Upper lobe of left lung (tissue), 6 donors: ENCODE measurements around the gene RALA. TPM values are rescaled to one million over a fixed set of nuclear protein-coding genes. Genes with fewer than 3 reads are reported as not detected.
"Not testable (repeated sequence)": the region's sequence is repeated elsewhere in the genome, so short reads cannot be mapped to it uniquely, and the experiment has no call there.

ENCODE experiments used
- ATAC-seq, 2 donors: fragments of 200-7000 bp; cut with Tn5 transposase; one replicate each; pipeline ENCODE4 v1.9.1; 2022; ENCODE audit warnings: mild to moderate bottlenecking in 2 of 2, moderate library complexity in 2 of 2; ENCODE audit not compliant: low FRiP score in 2 of 2
- DNase-seq, 2 donors: peaks; one replicate each; pipeline ENCODE4 v3.0.0-alpha.2; 2019 to 2020
- H3K27ac ChIP-seq, 4 donors: fragments of 200-600 bp; sonication (generic); one replicate each; pipeline ENCODE4 v1.5.1; 2016 to 2019
- H3K27me3 ChIP-seq, 4 donors: fragments of 200-600 bp; sonication (generic); one replicate each; pipeline ENCODE4 v1.5.1; 2017 to 2019
- H3K36me3 ChIP-seq, 4 donors: fragments of 200-600 bp; sonication (generic); one replicate each; pipeline ENCODE4 v1.5.1; 2016 to 2019
- H3K4me1 ChIP-seq, 4 donors: fragments of 200-600 bp; sonication (generic); one replicate each; pipeline ENCODE4 v1.5.1; 2018 to 2019
- H3K4me3 ChIP-seq, 4 donors: fragments of 200-600 bp; sonication (generic); one replicate each; pipeline ENCODE4 v1.5.1; 2017 to 2019; ENCODE audit warnings: mild to moderate bottlenecking in 2 of 4, moderate library complexity in 1 of 4
- H3K9me3 ChIP-seq, 4 donors: fragments of 200-600 bp; sonication (generic); one replicate each; pipeline ENCODE4 v1.5.1; 2018 to 2019
- CTCF ChIP-seq, 6 experiments: fragments of 450-650 bp in 4 of 6; fragments of 200-600 bp in 2 of 6; sonication (generic) in 2 of 6; IDR thresholded peaks; one replicate each; pipeline ENCODE4 v1.5.1; 2016 to 2019; ENCODE audit warnings: antibody characterized with exemption in 6 of 6
- EP300 ChIP-seq, 4 donors: sonication (generic); formaldehyde crosslinking; IDR thresholded peaks; one replicate each; pipeline ENCODE4 v1.5.1; 2017; ENCODE audit warnings: antibody characterized with exemption in 4 of 4, control low read depth in 2 of 4
- POLR2A ChIP-seq, 4 donors: fragments of 450-650 bp; IDR thresholded peaks; one replicate each; pipeline ENCODE4 v1.5.1; 2016 to 2017; ENCODE audit warnings: antibody characterized with exemption in 4 of 4, mild to moderate bottlenecking in 2 of 4
- POLR2AphosphoS5 ChIP-seq, 2 donors: sonication (generic); formaldehyde crosslinking; IDR thresholded peaks; one replicate each; pipeline ENCODE4 v1.5.1; 2017; ENCODE audit warnings: antibody characterized with exemption in 2 of 2
- WGBS, 2 donors: methylation state at CpG; one replicate each; pipeline ENCODE4 v1.1.5; 2017 to 2018; 5-methylcytosine and 5-hydroxymethylcytosine counted together
- total RNA-seq, 6 donors: library from RNA; depleted of rRNA in 4 of 6; stranded (reverse); fragments of >200 nt in 4 of 6; gene quantifications; one replicate each; pipeline versions ENCODE4 v1.1.0 to v1.2.1, GENCODE V29; 2016 to 2021
- donor health status: DM: no; HTN: no; CAD: no; lungs with moderate emphysema.
- donor health status: DM: no; HTN: yes; CAD: no; lungs with severe emphysema.

RALA gene
- total RNA-seq, 6 donors from 2014 or later: 7.3 to 45.1 (median 33.5) TPM

DNA sequence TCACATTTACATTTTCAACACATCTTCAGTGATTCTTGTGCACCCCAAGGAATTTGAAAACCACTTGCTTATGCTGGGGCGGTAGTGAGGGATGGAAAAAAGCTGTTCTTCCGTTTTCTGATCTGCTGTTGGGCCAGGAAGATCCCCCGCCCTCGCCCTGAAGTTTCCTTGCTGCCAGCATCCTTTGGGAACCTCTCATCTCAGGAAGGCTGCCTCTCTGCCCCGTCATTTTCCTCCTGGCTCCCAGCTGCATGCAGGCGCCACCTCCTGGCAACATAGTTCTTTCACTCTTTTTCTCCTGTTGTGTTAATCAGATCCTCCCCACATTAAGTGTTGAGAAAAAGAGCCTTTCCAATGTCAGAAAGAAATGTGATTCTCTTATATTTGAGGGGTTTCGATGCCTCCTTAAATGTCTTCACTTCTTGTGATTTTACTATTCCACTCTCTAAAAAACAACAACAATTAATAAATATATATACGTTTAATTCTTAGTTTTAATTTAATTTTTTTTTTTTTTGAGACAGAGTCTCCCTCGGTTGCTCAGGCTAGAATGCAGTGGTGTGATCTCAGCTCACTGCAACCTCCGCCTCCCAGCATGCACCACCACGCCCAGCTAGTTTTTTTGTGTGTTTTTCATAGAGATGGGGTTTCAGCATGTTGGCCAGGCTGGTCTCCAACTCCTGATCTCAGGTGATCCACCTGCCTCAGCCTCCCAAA lies 122.9 kb downstream of the RALA start:
- peak in 1 of 2 donors; percentile 75 for DNase-seq
- no peaks in the 10 kb centered on the region for H3K36me3 ChIP-seq
- no peak overlapping the region for H3K27ac ChIP-seq
- TF ChIP-seq POLR2A (IDR thresholded peaks at IDR 0.05): no peak
- TF ChIP-seq EP300 (IDR thresholded peaks at IDR 0.05): no peak
- peak in 1 of 2 donors; percentile 11 for TF ChIP-seq POLR2AphosphoS5 (IDR thresholded peaks at IDR 0.05)
- peak; percentile 52 to 75 (median 66) for TF ChIP-seq CTCF (IDR thresholded peaks at IDR 0.05)
- no peak overlapping the region for H3K4me3 ChIP-seq
- H3K27me3 ChIP-seq: no peaks in the 10 kb centered on the region
- H3K4me1 ChIP-seq: peaks cover 0 to 7% (median 3%) of the 10 kb centered on the region in 4 donors
- no peaks in the 10 kb centered on the region for H3K9me3 ChIP-seq
- 28 to 31% methylated on average over 11 of the region's 11 CpGs for WGBS, 2 donors
- peak; percentile 59 to 89 for ATAC-seq

DNA sequence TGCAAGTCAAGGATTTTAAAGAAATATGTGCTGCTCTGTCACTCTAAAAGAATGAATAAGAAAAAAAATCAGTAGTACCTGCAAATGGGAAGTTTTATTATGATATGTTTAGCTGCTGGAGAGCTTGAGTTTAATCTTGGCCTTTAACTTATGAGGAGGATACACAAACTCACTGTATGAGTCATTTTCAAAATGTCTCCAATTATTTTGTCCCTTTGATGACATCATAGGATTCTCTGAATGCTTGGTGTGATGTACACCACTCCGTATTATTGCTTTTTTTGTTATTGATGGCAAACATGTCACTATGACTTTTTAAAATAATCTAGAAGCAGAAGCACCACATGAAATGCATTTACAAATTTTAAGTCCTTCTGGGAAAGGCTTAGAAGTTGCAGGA lies 125.8 kb downstream of the RALA start:
- DNase-seq (no peak), ATAC-seq (no peak)
- 82 to 93% methylated on average over 1 of the region's 1 CpG for WGBS, 2 donors
- peaks cover 0 to 7% (median 4%) of the 10 kb centered on the region in 4 donors for H3K4me1 ChIP-seq
- H3K36me3 ChIP-seq: no peaks in the 10 kb centered on the region
- H3K27ac ChIP-seq: no peak overlapping the region
- H3K4me3 ChIP-seq: no peak overlapping the region
- no peaks in the 10 kb centered on the region for H3K27me3 ChIP-seq
- TF ChIP-seq POLR2A (IDR thresholded peaks at IDR 0.05) (no peak), POLR2AphosphoS5 (IDR thresholded peaks at IDR 0.05) (no peak), CTCF (IDR thresholded peaks at IDR 0.05) (no peak), EP300 (IDR thresholded peaks at IDR 0.05) (no peak)
- no peaks in the 10 kb centered on the region for H3K9me3 ChIP-seq

GRCh38 chr7:39749717-39750116 lies 126.3 kb downstream of the RALA start:
- H3K9me3 ChIP-seq: no peaks in the 10 kb centered on the region
- H3K4me3 ChIP-seq: no peak overlapping the region
- ATAC-seq (no peak), DNase-seq (no peak)
- TF ChIP-seq EP300 (IDR thresholded peaks at IDR 0.05): no peak
- TF ChIP-seq POLR2A (IDR thresholded peaks at IDR 0.05): no peak
- no peak for TF ChIP-seq CTCF (IDR thresholded peaks at IDR 0.05)
- no peak for TF ChIP-seq POLR2AphosphoS5 (IDR thresholded peaks at IDR 0.05)
- H3K27ac ChIP-seq: no peak overlapping the region
- H3K27me3 ChIP-seq: no peaks in the 10 kb centered on the region
- H3K36me3 ChIP-seq: no peaks in the 10 kb centered on the region
- H3K4me1 ChIP-seq: peaks cover 0 to 10% (median 8%) of the 10 kb centered on the region in 4 donors
- 86 to 89% methylated on average over 2 of the region's 2 CpGs for WGBS, 2 donors

GRCh38 chr7:39750253-39751077 lies 127.1 kb downstream of the RALA start:
- no peak for DNase-seq
- Histone ChIP-seq H3K36me3 (no peaks in the 10 kb centered on the region), H3K4me3 (no peak overlapping the region), H3K27me3 (no peaks in the 10 kb centered on the region), H3K27ac (no peak overlapping the region), H3K9me3 (no peaks in the 10 kb centered on the region), H3K4me1 (peaks cover 0 to 12% (median 11%) of the 10 kb centered on the region in 4 donors)
- ATAC-seq: no peak
- TF ChIP-seq POLR2AphosphoS5 (IDR thresholded peaks at IDR 0.05): no peak
- TF ChIP-seq EP300 (IDR thresholded peaks at IDR 0.05): no peak
- TF ChIP-seq CTCF (IDR thresholded peaks at IDR 0.05): no peak
- no peak for TF ChIP-seq POLR2A (IDR thresholded peaks at IDR 0.05)
- WGBS, 2 donors: 72 to 76% methylated on average over 5 of the region's 5 CpGs

DNA sequence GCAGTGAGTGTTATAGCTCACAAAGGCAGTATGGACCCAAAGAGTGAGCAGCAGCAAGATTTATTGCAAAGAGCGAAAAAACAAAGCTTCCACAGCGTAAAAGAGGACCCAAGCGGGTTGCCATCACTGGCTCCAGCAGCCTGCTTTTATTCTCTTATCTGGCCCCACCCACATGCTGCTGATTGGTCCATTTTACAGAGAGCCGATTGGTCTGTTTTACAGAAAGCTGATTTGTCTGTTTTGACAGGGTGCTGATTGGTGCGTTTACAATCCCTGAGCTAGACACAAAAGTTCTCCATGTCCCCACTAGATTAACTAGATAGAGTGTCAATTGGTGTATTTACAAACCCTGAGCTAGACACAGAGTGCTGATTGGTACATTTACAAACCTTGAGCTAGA lies 129.9 kb downstream of the RALA start:
- H3K4me3 ChIP-seq, H3K36me3 ChIP-seq, DNase-seq, H3K27ac ChIP-seq, H3K27me3 ChIP-seq, H3K9me3 ChIP-seq, ATAC-seq: not testable (repeated sequence)
- WGBS, 2 donors: 98 to 99% methylated on average over 5 of the region's 5 CpGs
- H3K4me1 ChIP-seq: peaks cover 0 to 12% (median 7%) of the 10 kb centered on the region in 4 donors
